GM19193 (cell line): ENCODE data around the gene AXIN1.
A peak's percentile ranks its signal among the peaks of the same experiment; 100 is the strongest.

Source experiments
- POLR2A ChIP-seq: IDR thresholded peaks from 4 replicates; pipeline ENCODE4 v1.6.1; 2011; ENCODE audit not compliant: insufficient read depth, insufficient read length; ENCODE audit errors: extremely low read depth

AXIN1 gene

DNA sequence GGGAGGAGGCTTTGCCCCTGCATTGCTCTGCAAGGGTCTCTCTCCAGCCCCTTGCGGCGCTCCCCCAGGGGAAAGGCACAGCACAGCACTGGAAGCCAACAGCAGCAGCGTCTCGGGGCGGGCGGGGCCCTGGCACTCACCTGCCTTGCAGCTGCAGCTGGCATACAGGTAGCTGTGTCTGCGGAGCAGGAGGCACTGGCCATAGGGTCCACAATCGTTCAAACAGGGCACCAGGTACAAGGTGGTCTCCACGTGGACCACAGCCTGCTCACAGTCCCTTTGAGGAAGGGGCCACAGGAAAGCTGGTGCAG lies 22.0 kb upstream of the AXIN1 start:
- TF ChIP-seq POLR2A: no peak

DNA sequence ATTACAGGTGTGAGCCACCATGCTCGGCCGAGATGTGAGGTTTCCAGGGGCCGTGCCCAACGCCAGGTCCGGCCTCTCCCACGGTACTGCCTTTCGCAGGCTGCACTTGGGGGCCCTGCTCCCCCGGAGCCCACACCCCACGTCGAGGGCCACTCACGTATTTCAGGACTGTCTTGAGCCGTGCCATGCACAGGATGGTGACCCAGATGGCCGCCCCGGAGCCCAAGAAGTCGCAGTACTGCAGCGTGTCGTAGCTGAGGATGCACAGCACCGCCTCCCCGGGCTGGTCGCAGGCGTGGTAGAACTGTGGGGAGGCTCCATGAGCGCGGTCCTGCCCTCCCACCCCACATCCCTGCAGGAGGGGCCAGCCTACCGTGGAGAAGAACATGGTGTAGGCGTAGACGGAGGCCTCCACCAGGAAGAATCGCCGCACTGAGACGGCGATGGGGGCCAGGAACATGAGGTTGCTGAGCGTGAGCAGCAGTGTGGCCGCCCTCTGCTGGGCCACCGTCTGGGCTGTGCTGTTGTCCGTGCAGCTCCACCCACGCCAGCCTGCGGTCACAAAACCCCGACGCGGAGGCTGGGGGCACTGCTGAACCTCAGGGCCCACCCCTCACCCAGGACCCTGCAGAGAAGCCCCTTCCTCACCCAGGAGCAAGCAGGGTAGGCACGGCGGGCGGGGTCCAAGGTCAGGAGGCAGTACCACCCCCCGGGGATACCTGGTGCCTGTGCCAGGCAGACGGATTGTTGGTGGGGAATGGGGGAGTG lies 21.5 kb upstream of the AXIN1 start:
- TF ChIP-seq POLR2A: no peak

DNA sequence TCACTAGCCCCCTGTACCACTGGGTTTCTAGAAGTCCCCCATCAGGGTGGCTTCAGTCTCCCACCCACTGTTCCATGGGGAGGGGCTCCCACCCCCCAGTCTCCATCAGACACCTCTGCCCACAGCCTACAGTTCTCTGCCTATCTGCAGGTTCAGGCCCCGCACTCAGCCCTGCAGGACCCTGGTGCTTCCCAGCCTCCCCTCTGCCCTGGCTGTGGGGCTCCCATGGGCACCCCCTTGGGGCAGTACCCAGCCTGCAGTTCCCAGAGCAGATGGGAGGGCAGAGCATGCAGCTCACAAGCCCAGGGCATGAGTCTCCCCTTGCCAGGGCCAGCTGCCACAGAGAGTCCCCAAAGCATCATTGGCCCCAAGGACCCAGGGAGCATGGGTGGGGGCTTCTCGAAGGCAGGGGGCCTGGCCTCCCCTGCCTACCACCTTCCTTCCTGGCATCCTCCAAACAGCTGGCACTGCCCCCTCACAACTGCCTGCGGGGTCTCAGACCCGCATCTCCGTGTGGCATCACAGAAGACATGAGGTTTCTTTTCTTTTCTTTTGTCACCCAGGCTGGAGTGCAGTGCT lies 20.6 kb upstream of the AXIN1 start:
- TF ChIP-seq POLR2A: no peak

DNA sequence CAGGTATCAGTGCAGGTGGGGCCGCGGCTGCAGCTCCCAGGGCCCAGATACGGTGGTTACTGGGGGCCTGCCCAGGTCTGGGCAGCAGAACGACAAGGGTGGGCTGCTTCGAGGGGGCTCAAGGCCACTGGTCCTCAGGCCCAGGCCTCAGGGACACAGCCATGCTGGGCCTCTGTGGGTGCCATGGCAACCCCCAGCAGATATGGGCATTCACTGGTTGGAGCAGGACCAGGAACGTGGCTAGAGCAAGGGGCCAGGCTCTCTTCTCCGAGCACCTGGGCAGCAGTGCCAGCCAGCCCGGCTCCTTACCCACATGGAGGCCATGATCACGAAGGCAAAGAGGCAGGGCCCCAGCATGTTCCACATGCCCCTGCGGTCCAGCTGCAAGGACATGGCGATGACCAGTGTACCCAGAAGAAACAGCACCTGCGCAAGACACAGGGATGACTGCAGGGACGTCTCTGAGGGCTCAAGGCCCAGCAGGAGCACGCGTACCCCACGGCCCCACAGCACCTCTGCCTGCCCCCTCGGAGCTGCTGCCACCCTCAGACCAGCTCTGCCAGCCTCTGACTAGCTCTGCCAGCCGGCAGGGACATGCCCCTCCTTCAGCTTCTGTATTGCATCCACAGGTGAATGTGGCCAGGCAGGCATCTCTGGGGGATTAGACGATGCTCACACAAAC lies 19.9 kb upstream of the AXIN1 start:
- TF ChIP-seq POLR2A: no peak

GRCh38 chr16:371515-372301 lies 19.2 kb upstream of the AXIN1 start:
- no peak for TF ChIP-seq POLR2A

GRCh38 chr16:370979-371514 lies 18.5 kb upstream of the AXIN1 start:
- TF ChIP-seq POLR2A: no peak

DNA sequence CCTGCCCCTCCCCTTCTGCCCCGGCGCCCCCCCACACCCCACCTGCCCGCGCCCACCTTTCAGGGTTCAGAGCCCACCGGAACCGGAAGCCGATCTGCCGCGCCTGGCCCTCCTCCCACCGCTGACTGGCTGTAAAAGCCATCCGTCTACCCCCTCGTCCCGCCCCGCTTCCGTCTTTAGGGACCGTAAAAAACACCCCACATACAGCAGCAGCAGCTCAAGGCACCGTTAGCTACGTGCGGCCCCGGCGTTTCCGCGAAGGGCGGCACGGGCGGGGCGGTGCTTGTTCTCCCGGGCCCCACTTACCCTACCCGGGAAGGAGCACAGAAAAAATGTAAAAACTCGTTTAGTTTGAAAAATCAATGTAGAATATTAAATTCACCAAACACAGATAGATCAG lies 17.9 kb upstream of the AXIN1 start, which contains the start of gene MRPL28:
Gene MRPL28, minus strand, starts transcription at position 96 of the 400 bp plus-strand sequence. CDS start 320 bp downstream, outside the sequence.
- TF ChIP-seq POLR2A: peak; percentile 46

DNA sequence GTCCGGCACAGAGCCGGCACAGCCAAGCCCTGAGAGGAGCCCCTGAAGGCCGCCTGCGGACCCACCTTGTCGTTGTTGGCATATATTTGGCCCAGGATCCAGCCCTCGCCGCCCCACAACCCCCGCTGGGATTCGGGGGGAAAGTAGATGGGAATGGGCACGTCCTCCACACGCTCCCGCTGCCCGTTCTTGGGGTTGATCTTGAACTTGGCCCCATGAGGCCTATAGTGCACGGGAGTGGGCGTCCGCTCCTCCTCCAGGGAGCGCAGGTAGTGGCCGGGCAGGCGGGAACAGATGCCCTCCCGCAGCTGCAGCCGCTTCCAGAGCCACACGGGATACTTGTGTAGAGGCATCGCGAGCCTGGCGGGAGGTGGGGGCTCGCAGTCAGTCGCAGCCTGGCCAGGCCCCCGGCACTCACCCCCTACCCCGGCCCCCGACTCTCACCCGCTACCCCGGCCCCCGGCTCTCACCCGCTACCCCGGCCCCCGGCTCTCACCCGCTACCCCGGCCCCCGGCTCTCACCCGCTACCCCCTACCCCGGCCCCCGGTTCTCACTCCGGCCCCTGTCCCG lies 17.4 kb upstream of the AXIN1 start:
- no peak for TF ChIP-seq POLR2A

- TF ChIP-seq POLR2A: no peak
These were observed 16.8 kb upstream of the AXIN1 start for GRCh38 chr16:369275-369865.

GRCh38 chr16:368388-369158 lies 16.1 kb upstream of the AXIN1 start:
- no peak for TF ChIP-seq POLR2A

DNA sequence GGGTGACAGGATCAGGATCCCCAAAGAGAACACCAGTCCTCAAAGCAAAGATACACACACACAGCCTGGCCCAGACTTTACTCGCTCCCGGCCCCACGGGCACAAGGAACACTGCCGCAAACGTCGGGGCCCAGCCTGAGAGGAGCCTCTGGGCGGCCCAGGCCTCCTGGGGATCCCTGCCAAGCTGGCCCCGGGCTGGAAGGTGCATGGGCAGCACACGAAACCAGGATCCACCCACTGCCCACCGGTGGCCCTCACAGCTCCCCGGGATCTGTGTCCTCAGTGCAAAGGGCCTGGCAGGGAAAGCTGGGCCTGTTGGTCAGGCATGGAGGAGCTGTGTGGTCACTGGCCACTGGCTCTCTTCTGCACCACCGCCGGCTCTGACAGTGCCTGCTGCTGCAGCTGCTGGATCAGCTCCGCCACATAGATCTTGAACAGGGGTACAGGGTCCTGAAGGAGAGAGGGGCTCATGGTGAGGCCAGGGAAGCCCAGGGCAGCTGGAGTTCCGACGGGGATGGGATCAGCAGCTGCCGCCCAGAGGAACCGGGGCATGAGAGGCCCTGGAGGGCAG lies 14.9 kb upstream of the AXIN1 start:
- no peak for TF ChIP-seq POLR2A

DNA sequence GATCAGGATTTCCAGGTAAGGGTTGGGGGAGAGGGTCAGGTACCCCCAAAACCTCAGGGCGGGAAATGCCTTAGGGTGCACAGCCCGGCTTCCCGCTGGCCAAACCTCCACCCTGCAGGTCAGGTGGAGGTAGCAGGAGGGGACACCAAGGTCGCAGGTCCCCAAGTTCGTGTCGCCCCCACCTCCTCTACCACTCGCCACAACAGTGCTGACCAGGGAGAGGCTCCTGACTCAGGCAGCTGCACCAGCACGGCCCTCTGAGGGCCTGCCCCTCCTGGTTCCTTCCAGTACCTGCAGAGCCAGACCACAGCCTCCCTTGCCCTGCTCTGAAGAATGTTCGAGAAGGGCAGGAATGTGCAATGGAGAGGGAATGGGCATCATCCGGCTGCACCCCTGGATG lies 14.0 kb upstream of the AXIN1 start:
- TF ChIP-seq POLR2A: no peak
